Ovary (tissue), 9 donors: Measurements from ENCODE around the gene HTR3E. TPM values are rescaled to one million over a fixed set of nuclear protein-coding genes. Genes with fewer than 3 reads are reported as not detected.

Experiments used
- DNase-seq, 5 donors: peaks; one replicate each; pipeline ENCODE4 v3.0.0-alpha.2; 2019 to 2020
- H3K27ac ChIP-seq, 2 donors: fragments of 200-600 bp; one replicate each; pipeline versions ENCODE4 v1.5.1 to v1.8.0; 2019 to 2022
- H3K27me3 ChIP-seq: fragments of 200-600 bp; one replicate; pipeline ENCODE4 v1.8.0; 2022
- H3K36me3 ChIP-seq: fragments of 200-600 bp; sonication (generic); one replicate; pipeline ENCODE4 v1.5.1; 2019
- H3K4me1 ChIP-seq: one replicate; pipeline ENCODE4 v1.8.1; 2013; ENCODE audit warnings: mild to moderate bottlenecking, moderate library complexity; ENCODE audit not compliant: insufficient read depth
- H3K4me3 ChIP-seq: fragments of 200-600 bp; sonication (generic); one replicate; pipeline ENCODE4 v1.5.1; 2017
- H3K9me3 ChIP-seq, 2 donors: fragments of 200-600 bp in 1 of 2; sonication (generic) in 1 of 2; one replicate each; pipeline versions ENCODE4 v1.5.1 to v1.8.1; 2013 to 2019; ENCODE audit warnings: mild to moderate bottlenecking in 1 of 2, moderate library complexity in 1 of 2
- CTCF ChIP-seq, 3 donors: fragments of 450-650 bp in 2 of 3; fragments of 200-600 bp in 1 of 3; IDR thresholded peaks; one replicate each; pipeline versions ENCODE4 v1.5.1 to v1.8.0; 2016 to 2022; ENCODE audit warnings: antibody characterized with exemption in 3 of 3, mild to moderate bottlenecking in 1 of 3
- EP300 ChIP-seq: sonication (generic); formaldehyde crosslinking; IDR thresholded peaks from one replicate; pipeline ENCODE4 v1.6.1; 2017; ENCODE audit warnings: antibody characterized with exemption
- POLR2A ChIP-seq: fragments of 450-650 bp; IDR thresholded peaks from one replicate; pipeline ENCODE4 v1.6.1; 2017; ENCODE audit warnings: antibody characterized with exemption, mild to moderate bottlenecking, moderate library complexity
- WGBS, 3 donors: extraction: QIAGEN DNeasy Blood & Tissue Kit in 1 of 3; methylation state at CpG; one replicate each; pipeline versions ENCODE4 v1.1.5 to v1.1.7; 2013 to 2017; 5-methylcytosine and 5-hydroxymethylcytosine counted together
- intact Hi-C, 4 donors: fragments of 100-400 bp; cut with DNase I; formaldehyde crosslinking; loops; one replicate each; pipeline versions ENCODE4 v1.11.0 to v1.15.1; 2022 to 2023
- polyA plus RNA-seq, 2 donors: library from polyadenylated mRNA; stranded (reverse); fragments of 200-250 nt in 1 of 2; fragments of 350-450 nt in 1 of 2; fragmentation: Illumina TruSeq in 1 of 2; extraction: RNeasy Lipid Tissue Mini Kit (QIAGEN cat#74804) in 1 of 2; gene quantifications; one replicate each; pipeline ENCODE4 v1.2.3, GENCODE V29; 2013 to 2014
- total RNA-seq, 7 donors: library from RNA; depleted of rRNA in 2 of 7; stranded (reverse); fragments of >200 nt in 2 of 7; fragmentation: NEBNext Ultra II Directional in 3 of 7; extraction: Animal tissue kit (Norgen Biotek cat#: 25700) in 3 of 7; gene quantifications; one replicate each; pipeline versions ENCODE4 v1.1.0 to v1.2.4, GENCODE V29; 2016 to 2023
- donor health status: DM: no; HTN: no; CAD: no; lungs with moderate emphysema.
- donor health status: DM: no; HTN: no; CAD: no.
- donor health status: Bipolar disorder and iron deficiency.
- donor health status: DM: yes; HTN: yes; CAD: no.
- donor health status: DM: no; HTN: no; CAD: no.
- donor health status: DM: yes; HTN: yes; CAD: no.

Gene HTR3E
- total and polyA plus RNA-seq, 9 donors, result not detected

- DNase-seq, result peak; percentile 76 to 85 (median 81)
- 1% methylated on average over 37 of the region's 37 CpGs for WGBS, 3 donors
- peak overlapping the region; percentile 60 for H3K4me3 ChIP-seq
- TF ChIP-seq POLR2A (peak; percentile 2), CTCF (IDR thresholded peaks at IDR 0.05) (no peak)
- intact Hi-C loops, result loop anchor here in 1 of 4 donors (10.0 kb wide), 1 partner anchor 111 kb away; the partner anchor contains the start of genes ALG3 and EEF1AKMT4
- no peaks in the 10 kb centered on the region for H3K36me3 ChIP-seq
- peak overlapping the region; percentile 80 to 88 for H3K27ac ChIP-seq
- H3K27me3 ChIP-seq, result no peaks in the 10 kb centered on the region
- no peaks in the 10 kb centered on the region for H3K4me1 ChIP-seq
- H3K9me3 ChIP-seq, result no peaks in the 10 kb centered on the region
These were observed 37.2 kb downstream of the HTR3E start for GRCh38 chr3:184133840-184134745.

- H3K4me3 ChIP-seq, result peak overlapping the region; percentile 60
- intact Hi-C loops, result loop anchor here in 1 of 4 donors (10.0 kb wide), 1 partner anchor 110 kb away; the partner anchor contains the start of genes ALG3 and EEF1AKMT4
- H3K27me3 ChIP-seq, result no peaks in the 10 kb centered on the region
- no peak for TF ChIP-seq POLR2A
- TF ChIP-seq EP300, result no peak
- no peak for TF ChIP-seq CTCF (IDR thresholded peaks at IDR 0.05)
- peak overlapping the region; percentile 80 to 88 for H3K27ac ChIP-seq
- H3K4me1 ChIP-seq, result no peaks in the 10 kb centered on the region
- H3K36me3 ChIP-seq, result no peaks in the 10 kb centered on the region
- WGBS, 3 donors, result 0 to 1% (median 0%) methylated on average over 21 of the region's 21 CpGs
- no peaks in the 10 kb centered on the region for H3K9me3 ChIP-seq
- no peak for DNase-seq
These were observed 37.9 kb downstream of the HTR3E start for GRCh38 chr3:184134746-184135148.

GRCh38 chr3:184135149-184135910, 38.5 kb downstream of the HTR3E start, which contains the start of gene EIF2B5:
Gene EIF2B5, plus strand, starts transcription at chr3:184135358. Its CDS starts 28 bp downstream, at chr3:184135386.
- TF ChIP-seq CTCF (IDR thresholded peaks at IDR 0.05), result peak in 1 of 3 donors; percentile 33
- TF ChIP-seq POLR2A, result peak; percentile 52
- TF ChIP-seq EP300, result no peak
- intact Hi-C loops, result loop anchor here in 1 of 4 donors (10.0 kb wide), 1 partner anchor 109 kb away; the partner anchor contains the start of genes ALG3 and EEF1AKMT4
- no peaks in the 10 kb centered on the region for H3K4me1 ChIP-seq
- WGBS, 3 donors, result 0 to 1% (median 0%) methylated on average over 53 to 56 of the region's 56 CpGs
- H3K27me3 ChIP-seq, result no peaks in the 10 kb centered on the region
- no peaks in the 10 kb centered on the region for H3K9me3 ChIP-seq
- H3K4me3 ChIP-seq, result peak within 1 kb of the TSS; percentile 60
- peak within 1 kb of the TSS; percentile 80 to 88 for H3K27ac ChIP-seq
- peak; percentile 86 to 91 (median 87) for DNase-seq
- H3K36me3 ChIP-seq, result no peaks in the 10 kb centered on the region

- peak overlapping the region; percentile 60 for H3K4me3 ChIP-seq
- peak overlapping the region; percentile 80 to 88 for H3K27ac ChIP-seq
- WGBS, 3 donors, result 4 to 6% (median 6%) methylated on average over 9 of the region's 9 CpGs
- H3K9me3 ChIP-seq, result no peaks in the 10 kb centered on the region
- no peaks in the 10 kb centered on the region for H3K4me1 ChIP-seq
- no peak for DNase-seq
- no peak for TF ChIP-seq POLR2A
- TF ChIP-seq CTCF (IDR thresholded peaks at IDR 0.05), result no peak
- TF ChIP-seq EP300, result no peak
- H3K27me3 ChIP-seq, result no peaks in the 10 kb centered on the region
- intact Hi-C loops, result loop anchor here in 1 of 4 donors (10.0 kb wide), 1 partner anchor 109 kb away; the partner anchor contains the start of genes ALG3 and EEF1AKMT4
- no peaks in the 10 kb centered on the region for H3K36me3 ChIP-seq
These were observed 39.0 kb downstream of the HTR3E start for GRCh38 chr3:184135911-184136260.
